NCI-H1694 treated with DMSO at 0.1 percent for 48 hours (cell line): Measurements from ENCODE around the gene IGFLR1.
A peak's percentile ranks its signal among the peaks of the same experiment; 100 is the strongest.

ENCODE experiments used
- DNase-seq: peaks from one replicate; lab custom pipeline; 2025; lab: John Stamatoyannopoulos, UW

Gene IGFLR1

GRCh38 chr19:35755550-35756376 is 13.5 kb upstream of the IGFLR1 start:
- DNase-seq = no peak

GRCh38 chr19:35755131-35755549 is 12.9 kb upstream of the IGFLR1 start:
- DNase-seq = no peak

- DNase-seq = no peak
Measured at GRCh38 chr19:35754370-35755130, 12.3 kb upstream of the IGFLR1 start.

- no peak for DNase-seq
Measured at GRCh38 chr19:35753634-35754369, 11.6 kb upstream of the IGFLR1 start.

GRCh38 chr19:35752746-35753350 is 10.6 kb upstream of the IGFLR1 start:
- no peak for DNase-seq

GRCh38 chr19:35751839-35752745 is 9.8 kb upstream of the IGFLR1 start:
- no peak for DNase-seq

GRCh38 chr19:35750167-35750566 is 7.9 kb upstream of the IGFLR1 start:
- no peak for DNase-seq

- peak; percentile 99 for DNase-seq
Measured at GRCh38 chr19:35748106-35749020, 6.1 kb upstream of the IGFLR1 start, which contains the start of gene LIN37. LIN37 (plus strand) TSS chr19:35748576; CDS start chr19:35748725, 149 bp downstream.

GRCh38 chr19:35746531-35746930 is 4.3 kb upstream of the IGFLR1 start:
- DNase-seq = no peak

- DNase-seq = no peak
Measured at GRCh38 chr19:35746087-35746462, 3.8 kb upstream of the IGFLR1 start.

GRCh38 chr19:35745328-35746086 is 3.3 kb upstream of the IGFLR1 start, which contains the start of the genes PSENEN and U2AF1L4:
PSENEN (plus strand) TSS chr19:35745651; CDS start chr19:35745931, 280 bp downstream.
U2AF1L4 (minus strand) TSS chr19:35745418; CDS start chr19:35745391, 27 bp downstream.
- DNase-seq = peak; percentile 99

- DNase-seq = peak; percentile 92
Measured at GRCh38 chr19:35744430-35745327, 2.4 kb upstream of the IGFLR1 start.

- DNase-seq = no peak
Measured at GRCh38 chr19:35743640-35744429, 1.6 kb upstream of the IGFLR1 start.

- no peak for DNase-seq
Measured at GRCh38 chr19:35741203-35741515, 1.1 kb downstream of the IGFLR1 start.

- peak; percentile 99 for DNase-seq
Measured at GRCh38 chr19:35740423-35741202, 1.6 kb downstream of the IGFLR1 start.

- DNase-seq = no peak
Measured at GRCh38 chr19:35740108-35740422, 2.2 kb downstream of the IGFLR1 start.
